NT2/D1 (cell line): ENCODE data around the gene RNGTT.

ENCODE experiments used
- SUZ12 ChIP-seq: IDR thresholded peaks from 2 replicates; pipeline ENCODE4 v1.6.1; 2011; ENCODE audit not compliant: insufficient read length, insufficient read depth; ENCODE audit errors: extremely low read depth
- YY1 ChIP-seq: IDR thresholded peaks from 2 replicates; pipeline ENCODE4 v1.6.1; 2011; ENCODE audit not compliant: insufficient read length, insufficient read depth
- ZNF274 ChIP-seq: IDR thresholded peaks from 2 replicates; pipeline ENCODE4 v1.6.1; 2011; ENCODE audit warnings: mild to moderate bottlenecking, low read depth, low read length

DNA sequence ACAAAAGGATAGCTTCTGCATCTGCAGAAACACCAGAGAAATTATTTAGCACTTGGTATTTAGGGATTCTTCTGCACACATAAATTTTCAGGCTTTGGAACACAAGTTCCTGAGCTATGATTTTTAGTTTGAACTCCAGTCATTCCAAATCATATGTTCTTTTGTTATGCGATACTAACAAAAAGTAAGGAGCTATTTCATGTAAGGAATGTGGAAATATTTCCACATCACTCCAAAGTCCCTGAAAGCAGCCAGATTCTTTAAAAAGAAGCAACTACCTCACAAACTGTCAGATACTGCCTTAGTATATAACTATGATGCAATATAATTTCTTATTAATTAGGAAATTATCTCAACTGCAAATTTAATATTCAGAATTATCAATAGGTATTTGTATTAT lies 106.9 kb downstream of the RNGTT start:
- TF ChIP-seq SUZ12 (no peak), ZNF274 (no peak), YY1 (no peak)
